HG02759 (cell line): ENCODE data around the gene IRF2BP1.
"Not testable (repeated sequence)": the region's sequence is repeated elsewhere in the genome, so short reads cannot be mapped to it uniquely, and the experiment has no call there.

Experiments
- ATAC-seq: cut with Tn5 transposase; IDR thresholded peaks from one replicate; pipeline ENCODE4 v1.9.1; 2021; ENCODE audit warnings: mild to moderate bottlenecking, moderate library complexity; ENCODE audit not compliant: unreplicated experiment

The IRF2BP1 gene

DNA sequence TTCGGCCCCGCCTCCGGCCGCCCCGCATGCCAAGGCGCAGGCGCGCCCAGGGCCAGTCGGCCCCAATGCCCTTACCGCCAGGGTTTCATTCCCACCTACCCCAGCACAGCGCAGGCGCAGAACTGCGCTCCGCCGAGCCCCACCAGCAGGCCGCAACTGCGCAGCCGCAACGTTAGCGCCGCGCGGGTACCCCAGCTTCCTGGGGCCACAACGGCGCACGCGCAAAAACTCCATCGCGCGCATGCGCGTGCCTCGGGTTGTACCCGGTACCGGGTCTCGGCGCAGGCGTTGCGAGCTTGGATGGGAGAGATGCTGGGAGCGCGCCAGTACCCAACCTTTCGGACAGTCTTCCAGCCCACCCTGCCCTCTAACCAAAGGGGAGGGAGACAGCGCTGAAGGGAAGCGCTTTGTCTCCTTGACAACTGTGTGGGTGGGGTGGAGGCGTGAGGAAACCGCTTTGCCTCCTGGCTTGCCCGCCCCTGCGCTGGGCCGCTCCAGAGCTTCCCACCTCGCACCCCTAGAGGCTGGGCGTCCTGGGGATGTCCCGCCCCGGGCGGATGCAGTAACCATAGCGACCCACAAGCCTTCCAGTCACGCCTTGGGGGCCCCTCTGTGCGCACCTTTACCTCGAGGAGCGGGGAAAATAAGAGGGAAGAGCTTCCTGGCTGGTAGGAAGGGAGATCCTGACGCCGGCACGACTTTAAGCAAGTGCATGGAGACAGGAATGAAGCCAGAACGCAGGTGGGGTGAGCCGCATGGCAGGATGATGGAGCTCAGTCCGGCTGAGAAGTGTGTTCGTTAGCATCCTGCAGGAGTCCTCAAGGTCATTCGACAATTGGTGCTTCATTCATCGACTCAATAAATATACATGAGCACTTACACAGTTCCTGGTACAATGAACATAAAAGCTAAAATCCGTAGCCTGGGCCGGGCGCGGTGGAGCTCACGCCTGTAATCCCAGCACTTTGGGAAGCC is 17.0 kb upstream of the IRF2BP1 start:
- peak; percentile 89 for ATAC-seq

- ATAC-seq: no peak
Observed at GRCh38 chr19:45901912-45902650, 16.1 kb upstream of the IRF2BP1 start, which contains the start of gene MYPOP. Gene MYPOP, minus strand, starts transcription at chr19:45902613. Its CDS starts 840 bp downstream, at chr19:45901773.

GRCh38 chr19:45901432-45901911 is 15.5 kb upstream of the IRF2BP1 start:
- no peak for ATAC-seq

GRCh38 chr19:45900738-45901431 is 14.9 kb upstream of the IRF2BP1 start:
- no peak for ATAC-seq

- ATAC-seq: no peak
Observed at GRCh38 chr19:45899919-45900589, 14.1 kb upstream of the IRF2BP1 start.

- no peak for ATAC-seq
Observed at GRCh38 chr19:45899253-45899652, 13.3 kb upstream of the IRF2BP1 start.

DNA sequence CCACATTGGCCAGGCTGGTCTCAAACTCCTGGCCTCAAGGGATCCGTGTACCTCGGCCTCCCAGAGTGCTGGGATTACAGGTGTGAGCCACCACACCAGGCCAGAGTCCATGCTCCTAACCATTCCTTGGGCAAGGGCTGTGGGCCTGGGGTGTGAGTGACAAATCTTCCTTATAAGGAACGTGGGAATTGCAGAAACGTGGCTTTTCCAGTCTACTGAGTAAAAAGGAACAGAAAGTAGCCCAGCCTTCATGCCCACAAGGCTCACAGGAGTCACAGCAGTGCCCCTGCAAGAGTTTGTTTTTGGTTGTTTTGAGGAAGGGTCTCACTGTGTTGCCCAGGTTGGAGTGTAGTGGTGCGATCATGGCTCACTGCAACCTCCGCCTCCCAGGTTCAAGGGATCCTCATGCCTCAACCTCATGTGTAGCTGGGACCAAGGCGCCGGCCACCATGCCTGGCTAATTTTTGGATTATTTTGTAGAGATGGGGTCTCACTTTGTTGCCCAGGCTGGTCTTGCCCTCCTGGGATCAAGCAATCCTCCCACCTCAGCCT is 11.4 kb upstream of the IRF2BP1 start:
- ATAC-seq: no peak

- ATAC-seq: not testable (repeated sequence)
Observed at GRCh38 chr19:45895983-45896599, 10.2 kb upstream of the IRF2BP1 start.

DNA sequence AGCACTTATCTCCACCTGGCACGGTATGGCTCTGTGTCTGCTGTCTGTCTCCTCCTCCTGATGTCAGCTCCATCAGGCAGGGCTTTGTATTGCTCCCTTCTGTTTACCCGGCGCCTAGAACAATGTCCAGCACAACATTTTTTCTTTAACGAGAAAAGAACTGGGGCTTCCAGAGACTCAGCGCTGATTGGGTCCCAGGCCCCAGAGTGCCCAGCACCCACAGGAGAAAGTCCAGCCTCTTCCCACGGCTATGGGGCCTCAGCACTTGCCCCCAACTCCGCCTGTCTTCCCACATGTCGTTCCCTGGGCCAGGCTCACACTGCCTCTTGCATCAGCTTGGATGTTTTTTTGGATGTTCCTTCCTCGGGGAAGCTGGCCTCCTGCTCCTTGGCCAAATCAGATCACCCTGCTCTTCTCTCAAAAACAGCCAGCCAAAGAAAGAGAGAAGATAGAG is 9.6 kb upstream of the IRF2BP1 start:
- ATAC-seq: no peak

- no peak for ATAC-seq
Observed at GRCh38 chr19:45890877-45891276, 4.9 kb upstream of the IRF2BP1 start.

DNA sequence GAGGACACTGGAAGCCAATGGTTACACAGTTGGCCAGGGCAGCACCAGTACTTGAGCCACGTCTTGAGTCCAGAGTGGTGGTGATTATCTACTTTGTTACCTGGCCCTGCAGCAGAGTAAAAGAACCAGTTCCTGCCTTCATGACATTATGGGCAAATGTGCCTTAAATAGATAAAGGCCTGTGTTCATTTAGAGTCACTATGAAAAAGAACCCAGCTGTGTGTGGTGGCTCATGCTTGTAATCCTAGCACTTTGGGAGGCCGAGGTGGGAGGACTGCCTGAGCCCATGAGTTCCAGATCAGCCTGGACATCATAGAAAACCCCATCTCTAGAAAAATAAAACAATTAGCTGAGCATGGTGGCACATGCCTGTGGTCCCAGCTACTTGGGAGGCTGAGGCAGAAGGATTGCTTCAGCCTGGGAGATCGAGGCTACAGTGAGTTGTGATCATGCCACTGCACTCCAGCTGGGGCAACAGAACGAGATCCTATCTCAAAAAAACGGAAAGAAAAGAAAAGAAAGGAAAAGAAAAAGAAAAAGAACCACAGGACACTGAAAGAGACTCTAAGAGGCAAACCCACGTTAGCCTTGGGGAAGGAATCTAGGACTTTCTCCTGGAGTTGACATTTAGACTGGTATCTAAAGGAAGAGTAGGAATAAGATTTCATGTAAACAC is 3.4 kb upstream of the IRF2BP1 start:
- ATAC-seq: no peak

- ATAC-seq: no peak
Observed at GRCh38 chr19:45887200-45887710, 1.3 kb upstream of the IRF2BP1 start.

DNA sequence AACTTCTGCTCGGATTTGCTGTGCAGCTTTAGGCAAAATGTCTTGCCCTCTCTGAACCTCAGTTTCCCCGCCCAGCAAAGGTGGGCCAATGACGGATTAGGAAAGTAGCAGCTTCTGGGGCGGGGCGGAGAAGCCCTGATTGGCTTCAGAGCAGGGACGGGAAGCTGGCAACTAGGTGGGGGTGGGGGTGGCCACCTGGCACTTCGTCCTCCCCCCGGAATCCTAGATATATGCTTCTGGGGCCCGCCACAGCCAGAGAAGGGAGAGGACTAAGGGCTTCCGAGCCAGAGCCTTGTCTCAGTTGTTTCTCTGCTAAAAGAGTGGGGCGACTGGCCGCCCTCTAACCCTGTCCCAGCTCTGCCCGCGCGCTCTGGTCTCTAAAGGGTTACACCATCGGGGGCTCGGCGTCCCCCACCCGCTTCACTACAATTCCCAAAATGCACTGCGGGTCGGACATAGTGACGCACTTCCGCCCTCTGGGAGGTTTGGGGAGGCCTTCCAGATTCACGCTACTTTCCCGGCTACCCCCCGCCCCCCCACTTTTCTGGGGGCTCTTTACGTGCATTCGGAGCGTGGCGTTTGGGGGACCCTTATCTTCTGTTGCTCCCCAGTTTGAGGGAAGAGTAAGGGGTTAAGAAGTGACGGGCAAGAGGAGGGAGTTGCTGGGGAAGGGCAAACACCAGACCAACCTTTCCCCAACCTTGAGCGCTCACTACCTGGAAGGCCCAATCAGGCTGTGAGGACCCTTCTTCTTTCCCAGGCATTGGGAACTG is 672 bp upstream of the IRF2BP1 start:
- peak; percentile 59 for ATAC-seq

GRCh38 chr19:45884682-45885555 is 1.0 kb downstream of the IRF2BP1 start:
- ATAC-seq: no peak

DNA sequence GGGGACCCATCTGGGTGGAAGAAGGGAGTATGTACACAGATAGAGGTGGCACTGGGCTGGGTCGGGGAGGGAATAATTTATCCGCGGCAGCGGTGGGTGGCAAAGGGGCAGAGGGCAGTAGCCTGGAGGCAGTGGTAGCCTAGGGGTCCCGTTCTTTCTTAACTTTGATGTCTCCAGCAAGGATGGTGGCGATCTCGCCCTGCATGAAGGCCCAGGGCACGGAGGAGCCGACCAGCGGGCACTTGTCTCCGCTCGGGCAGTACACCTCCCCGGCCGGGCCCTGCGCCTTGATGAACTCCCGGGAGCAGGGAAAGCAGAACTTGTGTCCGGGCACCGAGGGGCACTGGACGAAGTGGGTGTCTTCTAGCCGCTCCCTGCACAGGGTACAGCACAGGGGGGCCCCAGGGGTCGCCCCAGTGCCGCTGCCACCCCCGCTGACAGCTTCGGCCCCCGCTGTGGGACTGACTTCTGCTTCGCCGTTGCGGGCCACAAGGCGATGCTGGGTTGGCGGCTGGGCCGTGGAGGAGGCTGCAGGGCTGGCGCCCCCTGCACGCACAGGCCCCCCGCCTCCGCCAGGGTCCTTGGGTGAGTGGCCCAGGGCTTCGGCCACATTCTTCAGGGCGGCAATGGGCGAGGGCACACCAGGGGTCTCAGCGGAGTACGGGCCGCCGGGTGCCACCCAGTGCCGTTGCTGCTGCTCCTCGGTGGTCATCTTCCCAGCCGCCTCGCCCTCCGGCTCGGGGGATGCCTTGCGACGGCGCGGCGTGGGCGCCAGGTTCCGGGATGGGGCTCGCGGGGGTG is 1.9 kb downstream of the IRF2BP1 start:
- ATAC-seq: no peak

GRCh38 chr19:45883586-45883880 is 2.4 kb downstream of the IRF2BP1 start:
- ATAC-seq: no peak
